Iris pigment epithelial cell (primary cell): Measurements from ENCODE around the gene FXYD2.

Experiments
- DNase-seq: peaks from one replicate; pipeline ENCODE4 v3.0.0-alpha.2; 2011; ENCODE audit warnings: low read depth

The FXYD2 gene

GRCh38 chr11:117857734-117858414 is 33.3 kb upstream of the FXYD2 start:
- no peak for DNase-seq

DNA sequence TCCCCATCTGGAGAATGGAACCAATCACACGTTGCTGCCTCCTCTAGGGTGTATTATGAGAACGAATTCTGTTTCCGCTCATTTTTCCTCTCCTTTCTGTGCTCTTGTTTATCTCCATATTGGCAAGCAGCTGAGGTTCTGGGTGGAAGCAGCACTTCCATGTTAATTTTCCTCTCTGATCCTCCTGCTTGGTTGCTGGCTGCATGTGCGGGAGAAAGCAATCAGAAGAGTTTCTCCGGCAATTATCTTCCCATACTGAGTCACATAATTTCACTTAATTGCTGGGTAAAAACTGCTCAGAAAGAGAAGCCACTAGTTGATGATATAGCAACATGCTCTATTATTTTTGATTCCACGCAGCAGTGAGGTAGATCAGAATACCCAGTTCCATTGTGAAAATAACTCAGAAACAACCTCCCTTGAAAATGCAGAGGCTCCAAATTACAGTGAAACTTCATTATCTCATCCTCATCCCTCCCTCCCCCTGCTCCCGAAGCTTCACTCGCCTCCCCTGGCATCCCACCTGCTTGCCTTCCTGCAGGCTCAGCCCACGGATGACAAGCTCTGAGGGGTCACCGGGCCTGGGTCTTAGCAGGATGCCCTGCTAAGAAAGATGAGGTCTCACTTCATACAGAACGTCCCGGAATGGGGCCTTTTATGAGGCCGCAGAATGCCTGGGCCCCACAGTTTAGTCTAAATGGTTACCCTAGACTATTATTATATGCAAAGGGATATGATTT is 31.5 kb upstream of the FXYD2 start:
- no peak for DNase-seq

DNA sequence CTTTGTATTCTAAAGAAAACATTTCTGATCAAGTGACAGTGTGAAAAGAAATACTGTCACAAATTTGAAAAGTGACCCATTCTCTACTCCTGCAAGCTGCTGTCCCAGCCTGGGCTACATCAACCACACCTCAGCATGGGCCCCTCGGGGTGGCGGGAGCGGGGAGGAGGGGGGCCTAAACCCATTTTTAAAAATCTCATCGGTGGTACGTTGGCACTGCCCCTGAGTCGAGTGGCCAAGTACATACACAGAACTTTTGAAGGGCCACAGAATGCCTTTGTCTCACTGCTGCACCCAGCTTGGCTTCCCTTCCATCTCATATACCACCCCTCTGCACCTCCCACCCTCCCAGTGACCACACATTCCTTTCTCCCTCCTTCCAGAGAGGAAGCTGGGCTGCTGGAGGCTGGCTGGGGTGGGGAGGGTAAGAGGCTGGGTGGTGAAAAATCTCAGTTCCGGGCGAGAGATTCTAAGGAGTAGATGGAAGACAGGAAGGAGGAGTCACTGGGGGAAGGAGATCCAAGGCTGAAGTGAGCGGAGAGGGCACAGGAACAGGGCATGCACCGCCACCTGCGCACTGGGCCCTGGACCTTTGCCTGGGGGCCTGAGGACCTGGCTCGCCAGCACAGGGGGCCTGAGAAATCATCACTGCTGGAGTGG is 30.8 kb upstream of the FXYD2 start:
- DNase-seq, result no peak

DNA sequence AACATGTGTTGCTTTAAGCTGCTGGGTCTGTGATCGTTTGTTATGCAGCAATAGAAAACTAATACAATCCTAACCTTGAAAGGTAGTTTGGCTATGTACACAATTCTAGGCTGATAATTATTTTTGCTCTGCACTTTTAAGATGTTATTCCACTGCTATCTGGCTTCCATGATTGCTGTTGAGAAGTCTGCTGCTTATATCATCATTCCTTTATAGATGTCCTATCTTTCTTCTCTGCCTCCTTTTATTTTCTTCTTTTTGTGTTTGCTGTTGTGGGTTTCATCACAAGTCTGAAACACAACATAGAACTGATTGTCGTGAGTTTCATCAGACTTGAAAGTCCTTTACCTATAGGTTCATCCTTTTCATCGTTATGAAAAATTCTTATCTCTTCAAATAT is 27.8 kb upstream of the FXYD2 start:
- no peak for DNase-seq

GRCh38 chr11:117851852-117852251 is 27.3 kb upstream of the FXYD2 start:
- no peak for DNase-seq

DNA sequence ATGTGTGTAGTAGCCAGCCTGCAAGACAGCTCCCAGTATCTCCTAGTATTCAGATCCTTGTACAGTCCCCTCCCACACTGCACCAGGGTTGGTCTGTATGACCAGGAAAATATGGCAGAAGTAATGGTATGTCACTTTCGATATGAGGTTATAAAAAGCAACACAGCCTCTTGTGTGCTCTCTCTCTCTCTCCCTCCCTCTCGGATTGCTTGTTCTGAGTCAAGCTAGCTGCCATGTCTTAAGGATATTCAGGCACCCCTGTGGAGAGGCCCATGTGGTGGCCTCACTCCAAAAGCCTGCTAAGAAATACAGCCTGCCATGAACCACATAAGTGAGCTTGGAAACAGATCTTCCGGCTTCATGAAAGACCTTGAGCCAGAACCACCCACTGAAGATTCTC is 26.6 kb upstream of the FXYD2 start:
- DNase-seq, result peak; percentile 8

GRCh38 chr11:117849781-117850414 is 25.4 kb upstream of the FXYD2 start:
- DNase-seq, result no peak

GRCh38 chr11:117843666-117844484 is 19.3 kb upstream of the FXYD2 start:
- DNase-seq, result peak; percentile 63

DNA sequence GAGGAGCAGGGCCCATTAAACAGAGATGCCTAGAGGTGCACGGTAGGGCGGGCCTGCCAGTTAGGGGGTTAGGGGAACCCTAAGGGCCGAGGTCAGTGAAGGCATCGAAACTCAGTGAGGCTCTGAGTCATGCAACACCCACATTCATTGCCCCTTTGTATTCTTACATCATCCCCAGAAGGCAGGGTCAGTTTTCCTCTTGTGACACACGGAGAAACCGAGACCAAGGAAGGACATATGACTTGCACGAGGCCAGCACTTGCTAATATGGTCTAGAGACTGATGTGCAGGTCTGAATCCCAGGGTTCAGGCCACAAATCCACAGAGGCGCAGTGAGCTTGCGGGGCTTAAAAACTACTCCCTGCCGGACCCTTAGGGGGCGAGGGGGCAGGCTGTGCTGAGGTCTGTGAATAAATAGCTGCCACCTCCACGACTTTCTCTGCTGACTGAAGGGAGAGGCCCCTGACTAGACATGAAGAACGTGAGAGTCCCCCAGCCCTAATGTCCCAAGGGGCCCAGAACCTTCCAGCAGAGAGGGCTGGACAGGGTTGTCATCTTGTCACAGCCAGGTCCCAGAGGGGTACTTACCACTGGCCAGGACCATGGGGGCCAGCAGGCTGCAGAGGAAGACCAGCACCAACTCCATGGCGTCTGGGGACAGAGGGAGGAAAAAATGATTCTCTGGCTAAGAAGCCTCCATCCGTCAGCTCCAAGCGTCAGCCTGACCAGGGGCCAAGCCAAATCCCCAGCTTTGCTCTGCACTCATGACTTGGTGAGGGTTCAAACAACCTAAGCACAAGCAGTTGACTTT is 17.8 kb upstream of the FXYD2 start:
- DNase-seq, result no peak

GRCh38 chr11:117841551-117842031 is 17.0 kb upstream of the FXYD2 start:
- no peak for DNase-seq

DNA sequence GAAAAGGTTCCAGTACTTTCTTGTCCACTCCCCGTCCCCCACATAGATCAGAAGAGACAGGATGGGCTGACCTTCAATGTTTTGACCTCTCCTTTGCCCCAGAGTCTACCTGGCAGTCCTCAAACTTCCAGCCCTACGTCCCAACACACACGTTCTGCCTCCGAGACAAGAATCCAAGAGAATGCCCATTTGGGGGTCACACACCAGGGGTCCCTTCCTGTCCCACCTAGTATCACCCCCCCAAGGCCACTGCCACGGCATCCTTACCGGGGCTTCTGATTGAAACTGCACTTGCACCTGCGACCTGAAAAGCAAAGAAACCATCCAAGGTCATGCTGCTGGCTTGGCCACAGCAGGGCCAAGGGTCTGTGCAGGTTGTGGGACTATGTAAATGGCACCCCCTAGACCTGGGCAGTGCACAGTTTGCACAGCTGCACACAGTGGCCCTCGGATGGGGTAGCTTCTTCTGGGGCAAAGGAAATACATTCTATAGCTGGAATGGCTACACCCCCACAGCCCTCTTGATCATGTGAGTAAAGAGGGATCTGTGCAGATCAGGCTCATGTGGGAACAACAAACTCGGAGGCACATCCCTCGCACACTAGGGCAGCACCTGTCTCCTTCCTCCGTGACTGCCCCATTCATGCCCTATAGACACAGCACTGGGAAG is 16.5 kb upstream of the FXYD2 start:
- DNase-seq, result no peak

DNA sequence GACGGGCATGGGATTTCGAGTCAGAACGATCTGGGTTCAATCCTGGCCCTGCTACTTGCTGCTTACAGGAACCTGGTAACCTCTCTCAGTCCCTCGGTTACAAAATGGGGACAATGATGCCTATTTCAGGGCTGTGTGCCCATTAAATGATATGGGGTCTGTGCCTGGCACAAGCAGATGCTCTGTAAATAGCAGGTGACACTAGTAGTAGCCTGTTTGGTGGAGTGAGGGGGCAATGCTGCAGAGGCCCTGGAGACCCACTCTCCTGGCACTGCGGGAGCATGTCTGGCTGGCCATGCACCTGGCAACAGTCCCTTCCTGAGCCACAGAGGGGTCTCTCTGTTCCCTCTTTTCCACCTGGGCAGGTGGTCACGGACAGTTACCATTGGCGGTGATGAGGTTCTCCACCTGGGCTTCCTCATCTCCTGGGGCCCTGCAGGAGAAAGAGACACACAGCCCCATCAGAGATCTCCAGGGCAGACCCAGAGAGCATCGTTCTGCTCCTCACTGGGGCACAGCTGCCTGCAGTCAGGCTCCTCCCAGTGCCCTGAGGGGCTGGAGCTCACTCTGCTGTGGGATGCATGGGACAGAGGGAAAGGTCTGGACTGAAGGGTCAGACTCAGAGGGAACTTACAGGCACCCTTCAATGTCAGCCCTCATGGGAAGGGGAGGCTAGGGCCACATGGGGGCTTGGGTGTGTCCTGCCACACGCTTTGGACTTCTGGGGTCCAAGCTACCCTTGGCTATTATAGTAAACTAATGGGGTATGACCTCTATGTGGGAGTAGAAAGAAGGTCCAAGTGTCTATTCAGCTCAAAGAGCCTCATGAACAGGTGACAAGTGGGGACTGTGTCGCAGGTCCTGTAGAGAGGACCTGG is 15.6 kb upstream of the FXYD2 start:
- no peak for DNase-seq

DNA sequence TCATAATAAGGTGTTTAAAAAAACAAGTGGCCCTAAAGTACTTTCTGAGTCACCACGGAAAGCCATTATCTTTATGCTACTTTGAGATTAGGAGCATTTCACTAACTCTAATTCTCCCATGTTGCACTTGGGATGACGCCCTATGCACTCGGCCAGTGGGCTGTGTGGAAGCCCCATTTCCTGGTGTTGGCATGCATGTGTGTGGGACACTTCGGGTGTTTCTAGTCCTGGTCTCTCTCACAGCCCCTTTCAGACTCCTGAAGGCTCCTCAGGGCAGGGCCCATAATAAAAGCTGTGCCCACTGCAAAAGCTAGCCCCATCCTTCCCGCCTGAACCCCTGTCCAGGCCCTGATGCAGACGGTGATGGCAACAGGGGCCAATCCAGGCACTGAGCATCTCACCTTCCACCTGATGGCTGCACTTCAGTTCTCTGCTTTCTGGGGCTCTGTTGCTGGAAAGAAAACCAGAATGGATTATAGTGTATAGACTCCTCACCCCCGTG is 14.9 kb upstream of the FXYD2 start:
- no peak for DNase-seq

DNA sequence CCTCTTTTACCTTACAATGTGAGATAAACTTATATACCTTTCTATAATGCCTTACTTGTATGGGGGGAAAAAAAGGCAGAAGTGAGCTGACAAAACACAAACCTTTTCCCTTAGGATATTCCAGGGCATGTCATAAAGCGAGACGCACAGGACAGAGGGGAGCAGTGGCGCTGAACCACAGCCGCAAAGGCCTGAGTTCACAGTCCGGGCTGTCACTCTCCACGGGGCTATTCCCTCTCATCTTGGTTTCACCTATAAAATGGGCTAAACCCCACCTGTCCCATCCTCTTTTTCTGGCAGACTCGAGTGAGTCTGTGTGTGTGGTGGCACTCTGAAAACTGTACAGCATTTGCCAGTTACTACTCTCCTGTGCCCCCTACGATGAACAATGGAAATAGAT is 14.4 kb upstream of the FXYD2 start:
- DNase-seq, result no peak

DNA sequence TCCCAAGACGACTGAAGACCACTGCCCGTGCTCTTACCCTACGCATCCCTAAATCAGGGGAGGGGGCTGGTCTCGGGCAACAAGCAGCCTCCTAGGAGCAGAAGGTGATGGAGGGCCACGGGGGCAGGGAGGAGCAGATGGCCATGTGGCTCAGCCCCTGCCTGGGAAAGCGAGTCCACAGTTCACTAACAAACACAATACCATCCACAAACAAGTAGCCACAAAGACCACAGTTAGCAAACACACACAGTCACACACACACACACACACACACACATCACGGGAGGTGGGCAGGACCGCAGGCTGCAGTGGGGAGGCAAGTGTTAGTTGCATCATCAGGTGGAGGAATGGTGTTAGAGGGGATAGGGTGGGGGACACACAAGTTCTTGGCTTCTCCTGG is 13.2 kb upstream of the FXYD2 start:
- DNase-seq, result no peak

- DNase-seq, result no peak
Measured at GRCh38 chr11:117837070-117837776, 12.7 kb upstream of the FXYD2 start.

DNA sequence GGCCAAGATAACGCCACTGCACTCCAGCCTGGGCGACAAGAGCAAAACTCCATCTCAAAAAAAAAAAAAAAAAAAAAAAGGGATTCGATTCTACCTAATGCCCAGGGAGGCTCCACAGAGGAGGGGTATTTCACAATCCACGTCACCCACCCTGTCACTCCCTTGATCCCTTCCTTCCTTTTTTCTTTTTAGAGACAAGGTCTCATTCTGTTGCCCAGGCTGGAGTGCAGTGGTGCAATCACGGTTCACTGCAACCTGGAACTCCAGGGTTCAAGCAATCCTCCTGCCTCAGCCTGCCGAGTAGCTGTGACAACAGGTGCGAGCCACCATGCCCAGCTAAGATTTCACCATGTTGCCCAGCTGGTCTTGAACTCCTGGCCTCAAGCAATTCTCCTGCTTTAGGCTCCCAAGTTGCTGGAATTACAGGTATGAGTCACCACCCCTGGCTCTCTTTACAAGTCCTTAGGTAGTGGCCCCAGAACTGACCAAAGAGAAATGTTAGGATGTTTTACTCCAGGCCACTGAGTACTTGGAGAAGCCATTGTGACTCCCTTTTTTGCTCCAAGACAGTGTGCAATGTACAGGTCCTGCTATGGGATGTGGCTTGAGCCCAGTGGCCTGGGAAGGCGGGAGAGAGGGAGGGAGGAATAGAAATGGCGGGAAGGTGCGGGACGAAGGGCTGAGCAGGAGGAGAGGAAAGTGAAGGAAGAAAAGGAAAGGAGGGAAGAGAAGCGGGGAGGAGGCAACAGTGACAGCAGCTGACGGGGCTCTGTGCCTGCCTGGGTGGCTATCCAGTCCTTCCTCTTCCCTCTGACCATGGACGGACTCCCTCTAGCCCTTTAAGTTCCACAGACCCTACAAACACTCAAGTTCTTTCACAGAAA is 11.8 kb upstream of the FXYD2 start:
- DNase-seq, result no peak
